Testis (tissue), 2 donors: Measurements from ENCODE around the gene TUSC7.

Experiments used
- POLR2A ChIP-seq: fragments of 450-650 bp; IDR thresholded peaks from one replicate; pipeline ENCODE4 v1.6.1; 2017; ENCODE audit warnings: antibody characterized with exemption, mild to moderate bottlenecking, moderate library complexity
- TF ChIP-seq, protein P1 (sequence below), 3 experiments: fragments of 450-650 bp in 2 of 3; fragments of 200-600 bp in 1 of 3; sonication (generic) in 1 of 3; IDR thresholded peaks; one replicate each; pipeline ENCODE4 v1.5.1; 2016 to 2019; ENCODE audit warnings: antibody characterized with exemption in 3 of 3, mild to moderate bottlenecking in 2 of 3, moderate library complexity in 1 of 3

GRCh38 chr3:116743062-116743461 is 33.5 kb downstream of the TUSC7 start:
- no peak for TF ChIP-seq POLR2A
- TF ChIP-seq, protein P1, sequence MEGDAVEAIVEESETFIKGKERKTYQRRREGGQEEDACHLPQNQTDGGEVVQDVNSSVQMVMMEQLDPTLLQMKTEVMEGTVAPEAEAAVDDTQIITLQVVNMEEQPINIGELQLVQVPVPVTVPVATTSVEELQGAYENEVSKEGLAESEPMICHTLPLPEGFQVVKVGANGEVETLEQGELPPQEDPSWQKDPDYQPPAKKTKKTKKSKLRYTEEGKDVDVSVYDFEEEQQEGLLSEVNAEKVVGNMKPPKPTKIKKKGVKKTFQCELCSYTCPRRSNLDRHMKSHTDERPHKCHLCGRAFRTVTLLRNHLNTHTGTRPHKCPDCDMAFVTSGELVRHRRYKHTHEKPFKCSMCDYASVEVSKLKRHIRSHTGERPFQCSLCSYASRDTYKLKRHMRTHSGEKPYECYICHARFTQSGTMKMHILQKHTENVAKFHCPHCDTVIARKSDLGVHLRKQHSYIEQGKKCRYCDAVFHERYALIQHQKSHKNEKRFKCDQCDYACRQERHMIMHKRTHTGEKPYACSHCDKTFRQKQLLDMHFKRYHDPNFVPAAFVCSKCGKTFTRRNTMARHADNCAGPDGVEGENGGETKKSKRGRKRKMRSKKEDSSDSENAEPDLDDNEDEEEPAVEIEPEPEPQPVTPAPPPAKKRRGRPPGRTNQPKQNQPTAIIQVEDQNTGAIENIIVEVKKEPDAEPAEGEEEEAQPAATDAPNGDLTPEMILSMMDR (IDR thresholded peaks at IDR 0.05), result no peak
